ENCODE measurements around the gene OLIG2.

The OLIG2 gene

GRCh38 chr21:33028773-33029384 is 3.1 kb downstream of the OLIG2 start:
- Histone ChIP-seq H3K9ac (ENCODE audit: insufficient read length, low read depth) (no peak overlapping the region), H3K27me3 (ENCODE audit: insufficient read depth, insufficient read length) (peaks cover 74% of the 10 kb centered on the region), H3K4me3 (ENCODE audit: insufficient read length, low read depth) (no peak overlapping the region), H3K4me1 (ENCODE audit: insufficient read depth, insufficient read length) (peaks cover 14% of the 10 kb centered on the region), H3K9me3 (ENCODE audit: insufficient read depth, low read length) (no peaks in the 10 kb centered on the region), H3K36me3 (ENCODE audit: insufficient read depth, insufficient read length, low read length) (no peaks in the 10 kb centered on the region)
- DNase-seq (ENCODE audit: low read depth, low spot score): no peak
- TF ChIP-seq ZNF274 (IDR thresholded peaks at IDR 0.05; ENCODE audit: low read depth, low read length) (no peak), SUZ12 (IDR thresholded peaks at IDR 0.05; ENCODE audit: extremely low read depth, insufficient read depth, insufficient read length) (no peak), YY1 (IDR thresholded peaks at IDR 0.05; ENCODE audit: insufficient read depth, insufficient read length) (no peak)

GRCh38 chr21:33029385-33029921 is 3.7 kb downstream of the OLIG2 start:
- DNase-seq (ENCODE audit: low read depth, low spot score): no peak
- Histone ChIP-seq H3K9ac (ENCODE audit: insufficient read length, low read depth) (peak overlapping the region; percentile 52), H3K9me3 (ENCODE audit: insufficient read depth, low read length) (no peaks in the 10 kb centered on the region), H3K4me1 (ENCODE audit: insufficient read depth, insufficient read length) (peaks cover 11% of the 10 kb centered on the region), H3K36me3 (ENCODE audit: insufficient read depth, insufficient read length, low read length) (no peaks in the 10 kb centered on the region), H3K27me3 (ENCODE audit: insufficient read depth, insufficient read length) (peaks cover 68% of the 10 kb centered on the region), H3K4me3 (ENCODE audit: insufficient read length, low read depth) (no peak overlapping the region)
- TF ChIP-seq SUZ12 (IDR thresholded peaks at IDR 0.05; ENCODE audit: extremely low read depth, insufficient read depth, insufficient read length): no peak
- no peak for TF ChIP-seq ZNF274 (IDR thresholded peaks at IDR 0.05; ENCODE audit: low read depth, low read length)
- no peak for TF ChIP-seq YY1 (IDR thresholded peaks at IDR 0.05; ENCODE audit: insufficient read depth, insufficient read length)

GRCh38 chr21:33029975-33030461 is 4.3 kb downstream of the OLIG2 start:
- H3K4me1 ChIP-seq (ENCODE audit: insufficient read depth, insufficient read length): peaks cover 7% of the 10 kb centered on the region
- TF ChIP-seq YY1 (IDR thresholded peaks at IDR 0.05; ENCODE audit: insufficient read depth, insufficient read length) (no peak), SUZ12 (IDR thresholded peaks at IDR 0.05; ENCODE audit: extremely low read depth, insufficient read depth, insufficient read length) (no peak)
- peaks cover 62% of the 10 kb centered on the region for H3K27me3 ChIP-seq (ENCODE audit: insufficient read depth, insufficient read length)
- H3K4me3 ChIP-seq (ENCODE audit: insufficient read length, low read depth): no peak overlapping the region
- no peaks in the 10 kb centered on the region for H3K36me3 ChIP-seq (ENCODE audit: insufficient read depth, insufficient read length, low read length)
- DNase-seq (ENCODE audit: low read depth, low spot score): no peak
- H3K9ac ChIP-seq (ENCODE audit: insufficient read length, low read depth): peak overlapping the region; percentile 52
- no peaks in the 10 kb centered on the region for H3K9me3 ChIP-seq (ENCODE audit: insufficient read depth, low read length)

DNA sequence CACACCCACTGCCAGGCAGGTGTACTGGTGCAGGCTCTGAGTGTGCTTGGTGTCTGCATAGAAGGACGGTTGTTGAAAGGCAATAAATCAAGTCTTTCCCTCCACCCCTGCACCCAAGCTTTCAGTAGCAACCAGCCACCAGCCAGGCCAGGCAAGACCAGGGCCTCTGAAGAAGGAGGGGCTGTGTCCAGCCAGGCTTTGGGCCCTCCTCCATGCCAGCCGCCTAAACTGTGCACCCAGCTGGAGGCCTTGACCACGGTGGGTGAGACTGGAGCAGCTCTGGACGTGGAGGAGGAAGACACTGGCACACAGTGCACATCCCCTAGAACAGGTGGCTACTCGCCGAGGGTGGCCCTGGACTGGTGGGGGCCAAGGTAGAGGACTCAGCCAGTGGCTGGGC is 4.9 kb downstream of the OLIG2 start:
- H3K4me3 ChIP-seq (ENCODE audit: insufficient read length, low read depth): no peak overlapping the region
- peaks cover 13% of the 10 kb centered on the region for H3K4me1 ChIP-seq (ENCODE audit: insufficient read depth, insufficient read length)
- no peak overlapping the region for H3K9ac ChIP-seq (ENCODE audit: insufficient read length, low read depth)
- no peaks in the 10 kb centered on the region for H3K9me3 ChIP-seq (ENCODE audit: insufficient read depth, low read length)
- H3K27me3 ChIP-seq (ENCODE audit: insufficient read depth, insufficient read length): peaks cover 59% of the 10 kb centered on the region
- TF ChIP-seq YY1 (IDR thresholded peaks at IDR 0.05; ENCODE audit: insufficient read depth, insufficient read length) (no peak), ZNF274 (IDR thresholded peaks at IDR 0.05; ENCODE audit: low read depth, low read length) (no peak), SUZ12 (IDR thresholded peaks at IDR 0.05; ENCODE audit: extremely low read depth, insufficient read depth, insufficient read length) (no peak)
- no peak for DNase-seq (ENCODE audit: low read depth, low spot score)
- no peaks in the 10 kb centered on the region for H3K36me3 ChIP-seq (ENCODE audit: insufficient read depth, insufficient read length, low read length)

DNA sequence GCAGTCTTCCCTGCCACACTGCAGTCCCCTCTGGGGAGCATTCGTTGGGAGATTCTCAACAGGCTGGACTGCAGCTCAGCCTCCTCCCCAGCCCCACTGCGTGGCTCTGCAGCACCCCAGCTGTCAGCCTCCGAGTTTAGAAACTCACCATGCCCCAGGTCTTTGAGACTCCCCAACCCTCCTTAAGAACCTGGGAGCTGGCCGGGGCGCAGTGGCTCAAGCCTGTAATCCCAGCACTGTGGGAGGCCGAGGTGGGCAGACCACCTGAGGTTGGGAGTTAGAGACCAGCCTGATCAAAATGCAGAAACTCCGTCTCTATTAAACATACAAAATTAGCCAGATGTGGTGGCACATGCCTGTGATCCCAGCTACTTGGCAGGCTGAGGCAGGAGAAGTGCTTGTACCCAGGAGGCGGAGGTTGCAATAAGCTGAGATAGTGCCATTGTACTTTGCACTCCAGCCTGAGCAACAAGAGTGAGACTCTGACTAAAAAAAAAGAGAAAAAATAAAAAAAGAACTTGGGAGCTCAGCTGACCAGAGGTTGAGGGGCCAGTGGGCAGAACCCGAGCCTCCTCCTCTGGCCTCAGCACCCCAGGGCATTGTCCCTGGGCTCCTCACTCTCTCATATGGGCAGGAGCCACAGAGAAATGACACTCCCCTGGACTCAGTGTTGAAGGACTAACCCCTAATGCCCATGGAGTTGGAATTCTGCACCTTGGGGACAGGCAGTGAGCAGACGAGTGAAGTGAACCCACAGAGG is 5.6 kb downstream of the OLIG2 start:
- TF ChIP-seq YY1 (IDR thresholded peaks at IDR 0.05; ENCODE audit: insufficient read depth, insufficient read length) (no peak), ZNF274 (IDR thresholded peaks at IDR 0.05; ENCODE audit: low read depth, low read length) (no peak), SUZ12 (IDR thresholded peaks at IDR 0.05; ENCODE audit: extremely low read depth, insufficient read depth, insufficient read length) (no peak)
- Histone ChIP-seq H3K27me3 (ENCODE audit: insufficient read depth, insufficient read length) (peaks cover 53% of the 10 kb centered on the region), H3K9me3 (ENCODE audit: insufficient read depth, low read length) (no peaks in the 10 kb centered on the region), H3K36me3 (ENCODE audit: insufficient read depth, insufficient read length, low read length) (no peaks in the 10 kb centered on the region), H3K4me3 (ENCODE audit: insufficient read length, low read depth) (no peak overlapping the region), H3K9ac (ENCODE audit: insufficient read length, low read depth) (no peak overlapping the region), H3K4me1 (ENCODE audit: insufficient read depth, insufficient read length) (peaks cover 17% of the 10 kb centered on the region)
- DNase-seq (ENCODE audit: low read depth, low spot score): no peak

GRCh38 chr21:33032434-33033047 is 6.8 kb downstream of the OLIG2 start:
- Histone ChIP-seq H3K4me3 (ENCODE audit: insufficient read length, low read depth) (no peak overlapping the region), H3K9me3 (ENCODE audit: insufficient read depth, low read length) (no peaks in the 10 kb centered on the region), H3K4me1 (ENCODE audit: insufficient read depth, insufficient read length) (peaks cover 17% of the 10 kb centered on the region), H3K27me3 (ENCODE audit: insufficient read depth, insufficient read length) (peaks cover 41% of the 10 kb centered on the region), H3K36me3 (ENCODE audit: insufficient read depth, insufficient read length, low read length) (no peaks in the 10 kb centered on the region), H3K9ac (ENCODE audit: insufficient read length, low read depth) (no peak overlapping the region)
- no peak for DNase-seq (ENCODE audit: low read depth, low spot score)
- no peak for TF ChIP-seq YY1 (IDR thresholded peaks at IDR 0.05; ENCODE audit: insufficient read depth, insufficient read length)
- TF ChIP-seq SUZ12 (IDR thresholded peaks at IDR 0.05; ENCODE audit: extremely low read depth, insufficient read depth, insufficient read length): no peak
- no peak for TF ChIP-seq ZNF274 (IDR thresholded peaks at IDR 0.05; ENCODE audit: low read depth, low read length)

All from NT2/D1 (cell line).